ENCODE data around the gene TXNDC11.
"Not testable (repeated sequence)": the region's sequence is repeated elsewhere in the genome, so short reads cannot be mapped to it uniquely, and the experiment has no call there.

Gene TXNDC11, protein sequence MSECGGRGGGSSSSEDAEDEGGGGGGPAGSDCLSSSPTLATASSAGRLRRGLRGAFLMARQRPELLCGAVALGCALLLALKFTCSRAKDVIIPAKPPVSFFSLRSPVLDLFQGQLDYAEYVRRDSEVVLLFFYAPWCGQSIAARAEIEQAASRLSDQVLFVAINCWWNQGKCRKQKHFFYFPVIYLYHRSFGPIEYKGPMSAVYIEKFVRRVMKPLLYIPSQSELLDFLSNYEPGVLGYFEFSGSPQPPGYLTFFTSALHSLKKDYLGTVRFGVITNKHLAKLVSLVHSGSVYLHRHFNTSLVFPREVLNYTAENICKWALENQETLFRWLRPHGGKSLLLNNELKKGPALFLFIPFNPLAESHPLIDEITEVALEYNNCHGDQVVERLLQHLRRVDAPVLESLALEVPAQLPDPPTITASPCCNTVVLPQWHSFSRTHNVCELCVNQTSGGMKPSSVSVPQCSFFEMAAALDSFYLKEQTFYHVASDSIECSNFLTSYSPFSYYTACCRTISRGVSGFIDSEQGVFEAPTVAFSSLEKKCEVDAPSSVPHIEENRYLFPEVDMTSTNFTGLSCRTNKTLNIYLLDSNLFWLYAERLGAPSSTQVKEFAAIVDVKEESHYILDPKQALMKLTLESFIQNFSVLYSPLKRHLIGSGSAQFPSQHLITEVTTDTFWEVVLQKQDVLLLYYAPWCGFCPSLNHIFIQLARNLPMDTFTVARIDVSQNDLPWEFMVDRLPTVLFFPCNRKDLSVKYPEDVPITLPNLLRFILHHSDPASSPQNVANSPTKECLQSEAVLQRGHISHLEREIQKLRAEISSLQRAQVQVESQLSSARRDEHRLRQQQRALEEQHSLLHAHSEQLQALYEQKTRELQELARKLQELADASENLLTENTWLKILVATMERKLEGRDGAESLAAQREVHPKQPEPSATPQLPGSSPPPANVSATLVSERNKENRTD

GRCh38 chr16:11742536-11743307 is at the start of gene TXNDC11:
Gene TXNDC11, minus strand, starts transcription at chr16:11742857. Its CDS starts 127 bp downstream, at chr16:11742730.
- DNase-seq, result peak; percentile 99

GRCh38 chr16:11791144-11791828 is 48.6 kb upstream of the TXNDC11 start:
- no peak for DNase-seq

DNA sequence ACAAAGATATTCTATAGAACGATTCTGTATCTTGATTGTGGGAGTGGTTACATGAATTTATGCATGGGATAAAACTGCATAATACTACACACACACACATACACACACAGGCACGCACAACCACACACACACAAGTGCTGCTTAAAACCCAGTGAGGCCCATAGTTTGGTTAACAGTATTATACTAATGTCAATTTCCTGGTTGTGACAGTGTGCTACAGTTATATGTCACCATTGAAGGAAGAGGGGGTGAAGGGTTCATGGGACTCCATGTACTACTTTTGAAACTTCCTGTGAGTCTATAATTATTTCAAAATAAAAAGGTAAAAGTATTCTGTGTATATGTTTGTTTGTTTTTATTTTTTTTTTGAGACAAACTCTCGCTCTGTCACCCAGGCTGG is 46.3 kb upstream of the TXNDC11 start:
- DNase-seq, result no peak

GRCh38 chr16:11784980-11785599 is 42.4 kb upstream of the TXNDC11 start:
- DNase-seq, result not testable (repeated sequence)

DNA sequence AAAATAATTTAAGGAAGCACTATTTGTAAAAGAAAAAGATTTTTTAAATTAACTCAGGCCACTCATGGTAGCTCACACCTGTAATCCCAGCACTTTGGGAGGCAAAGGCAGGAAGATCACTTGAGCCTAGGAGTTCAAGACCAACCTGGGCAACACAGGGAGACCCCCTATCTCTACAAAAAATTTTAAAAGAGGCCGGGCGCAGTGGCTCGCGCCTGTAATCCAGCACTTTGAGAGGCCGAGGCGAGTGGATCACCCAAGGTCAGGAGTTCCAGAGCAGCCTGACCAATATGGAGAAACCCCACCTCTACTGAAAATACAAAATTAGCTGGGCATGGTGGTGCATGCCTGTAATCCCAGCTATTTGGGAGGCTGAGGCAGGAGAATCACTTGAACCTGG is 41.7 kb upstream of the TXNDC11 start:
- not testable (repeated sequence) for DNase-seq

- no peak for DNase-seq
These were observed 41.3 kb upstream of the TXNDC11 start for GRCh38 chr16:11784038-11784369.

GRCh38 chr16:11783319-11784037 is 40.8 kb upstream of the TXNDC11 start:
- peak; percentile 51 for DNase-seq

DNA sequence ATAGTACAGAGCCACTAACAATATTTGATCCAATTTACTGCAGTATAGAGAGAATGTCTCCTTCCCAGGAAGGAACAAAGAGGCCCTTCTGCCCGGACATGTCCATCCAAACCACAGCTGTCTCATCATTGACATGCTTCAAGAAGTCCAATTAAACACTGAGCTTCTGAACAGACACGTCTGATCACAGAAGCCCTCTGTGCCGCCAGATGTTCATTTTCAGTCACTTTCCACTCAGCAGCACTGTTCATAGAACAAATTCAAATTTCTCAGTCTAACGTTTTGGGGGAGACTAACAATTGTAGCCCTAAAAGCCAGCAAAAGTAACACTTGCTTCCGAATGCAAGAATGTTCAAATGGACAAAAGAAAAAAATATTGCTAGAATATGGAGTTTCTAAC is 39.1 kb upstream of the TXNDC11 start:
- DNase-seq, result no peak

GRCh38 chr16:11780991-11781680 is 38.5 kb upstream of the TXNDC11 start:
- DNase-seq, result no peak

DNA sequence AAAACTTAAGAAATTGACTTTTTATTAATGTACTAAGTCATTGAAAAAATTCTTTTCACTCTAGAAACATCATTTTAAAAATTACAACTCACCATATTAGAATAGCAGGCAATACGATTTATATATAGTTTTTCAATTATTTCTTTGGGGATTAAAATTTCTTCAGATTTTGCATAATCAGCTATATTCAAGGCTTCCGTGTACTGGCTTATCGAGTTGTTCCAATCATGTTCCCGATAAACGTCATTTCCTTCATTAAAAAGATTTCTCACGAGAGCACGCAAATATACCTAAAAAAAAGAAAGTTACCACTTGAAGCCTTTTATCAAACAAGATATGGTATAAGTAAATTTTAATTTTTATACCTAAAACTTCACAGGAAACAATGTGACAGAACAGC is 36.4 kb upstream of the TXNDC11 start:
- no peak for DNase-seq

DNA sequence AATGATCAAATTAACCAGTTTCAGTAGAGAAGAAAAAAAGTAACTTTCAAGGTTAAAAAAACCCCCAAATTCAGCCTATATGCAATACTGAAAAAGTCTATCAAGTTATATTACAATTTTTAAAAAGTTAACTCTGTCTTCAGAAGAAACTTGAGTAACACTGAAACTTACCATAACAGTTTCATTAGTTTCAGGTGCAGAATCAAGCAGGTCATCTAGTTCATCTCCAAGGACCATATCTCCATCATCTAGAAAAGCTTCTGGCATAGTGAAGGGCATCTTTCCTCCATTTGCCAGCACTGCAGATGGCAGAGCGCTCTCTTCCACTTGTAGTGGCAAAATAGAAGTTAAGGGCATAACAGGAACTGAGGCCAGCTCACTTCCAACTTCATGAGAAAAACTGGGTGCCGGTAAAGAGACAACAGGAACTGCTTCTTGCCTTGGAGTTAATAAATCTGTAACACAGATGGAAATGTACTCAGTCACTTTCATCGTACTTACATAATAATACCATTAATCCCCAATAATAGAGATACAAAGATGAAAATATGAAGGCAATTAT is 31.5 kb upstream of the TXNDC11 start:
- no peak for DNase-seq

DNA sequence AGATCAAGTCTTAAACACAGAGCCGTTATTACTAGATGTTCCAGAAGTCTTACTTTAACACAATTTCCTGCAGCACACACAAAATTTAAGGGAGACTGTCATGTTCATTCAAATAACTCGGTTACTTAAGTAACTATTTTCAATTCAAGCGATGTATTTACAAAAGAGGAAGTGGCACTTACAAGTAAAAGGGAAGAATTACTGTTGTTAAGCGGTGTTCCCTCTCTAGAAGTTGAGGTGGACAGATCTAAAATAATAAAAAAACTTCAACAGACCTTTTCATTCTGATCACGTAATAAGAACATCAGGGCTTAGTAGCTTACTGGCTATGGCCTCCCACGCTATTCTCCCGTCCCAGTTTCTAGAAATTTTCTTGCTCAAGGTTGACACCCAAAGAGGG is 26.2 kb upstream of the TXNDC11 start:
- no peak for DNase-seq

GRCh38 chr16:11762431-11762830 is 19.8 kb upstream of the TXNDC11 start:
- no peak for DNase-seq

- DNase-seq, result no peak
These were observed 17.3 kb upstream of the TXNDC11 start for GRCh38 chr16:11759997-11760396.

DNA sequence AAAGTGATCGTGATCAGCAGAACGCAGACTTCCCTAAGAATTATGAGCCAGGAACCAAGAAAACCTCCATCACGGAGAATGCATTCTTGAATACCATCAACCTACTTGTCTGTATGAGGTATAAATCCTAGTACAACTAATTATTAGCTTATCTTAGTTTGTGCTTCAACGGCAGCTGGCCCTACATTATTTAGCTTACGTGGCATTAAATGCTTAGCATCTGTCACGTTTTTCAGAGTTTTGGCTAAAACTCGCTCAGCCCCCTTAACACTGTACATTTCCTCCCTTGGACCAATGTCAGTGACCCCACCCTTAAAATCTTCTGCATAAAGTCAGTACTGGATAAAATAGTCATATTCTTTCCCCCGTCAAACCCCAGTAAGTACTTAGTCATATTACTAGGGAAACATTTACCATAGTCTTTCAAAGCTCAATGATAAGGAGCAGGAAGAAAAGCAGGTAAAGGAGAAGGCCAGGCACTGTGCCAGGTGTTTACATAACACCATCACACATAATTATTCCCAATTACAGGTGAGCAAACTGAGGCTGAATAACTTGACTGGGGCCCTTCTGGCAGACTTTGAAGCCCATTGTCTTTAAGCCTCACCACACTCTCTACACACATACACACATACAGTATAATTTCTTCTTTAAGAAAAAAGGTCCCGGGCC is 16.6 kb upstream of the TXNDC11 start:
- no peak for DNase-seq

- no peak for DNase-seq
These were observed 15.3 kb upstream of the TXNDC11 start for GRCh38 chr16:11757671-11758545.

- DNase-seq, result no peak
These were observed 13.6 kb upstream of the TXNDC11 start for GRCh38 chr16:11756248-11756647.

DNA sequence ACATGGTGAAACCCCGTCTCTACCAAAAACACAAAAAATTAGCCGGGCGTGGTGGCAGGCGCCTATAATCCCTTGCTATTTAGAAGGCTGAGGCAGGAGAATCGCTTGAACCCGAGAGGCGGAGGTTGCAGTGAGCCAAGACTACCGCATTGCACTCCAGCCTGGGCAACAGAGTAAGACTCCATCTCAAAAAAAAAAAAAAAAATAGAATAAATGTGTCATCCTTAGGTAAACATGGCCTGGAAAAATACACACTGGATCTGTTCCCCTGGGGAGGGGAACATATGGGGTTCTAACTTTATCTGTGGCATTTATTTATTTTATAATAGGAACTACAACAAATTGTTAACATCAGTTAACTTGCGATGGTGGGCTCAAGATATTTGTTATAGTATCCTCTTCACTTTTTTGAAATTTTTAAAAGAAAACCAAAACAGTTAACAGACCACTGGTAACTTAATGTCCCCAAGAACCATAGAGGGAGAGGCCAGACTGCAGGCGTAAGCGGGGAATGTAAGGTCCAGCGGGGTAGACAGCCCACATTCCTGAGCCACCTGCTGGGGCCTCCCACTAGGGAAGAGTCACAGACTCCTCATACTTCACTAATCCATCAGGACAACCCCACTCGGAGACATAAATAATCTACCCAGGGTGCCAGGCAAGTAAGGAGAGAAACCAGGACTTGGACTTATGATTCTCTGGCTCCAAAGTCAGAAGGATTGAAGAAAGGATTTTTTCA is 12.5 kb upstream of the TXNDC11 start:
- DNase-seq, result no peak
